ENCODE measurements around the gene GLP1R. TPM values are rescaled to one million over a fixed set of nuclear protein-coding genes. Genes with fewer than 3 reads are reported as not detected.

GLP1R gene
- total and polyA plus RNA-seq, 2 donors from 2014 or later, result 0.13 to 0.22 TPM

GRCh38 chr6:39058471-39059147 lies 10.0 kb downstream of the GLP1R start:
- Histone ChIP-seq H3K36me3 (ENCODE audit: control insufficient read depth in 2 of 3, insufficient read depth in 3 of 3, low read length in 3 of 3) (no peaks in the 10 kb centered on the region), H3K9me3 (ENCODE audit: control insufficient read depth in 2 of 3, insufficient read depth in 1 of 3, low read length in 3 of 3) (no peaks in the 10 kb centered on the region), H3K27me3 (ENCODE audit: control insufficient read depth, insufficient read depth, low read length) (no peaks in the 10 kb centered on the region), H3K9ac (ENCODE audit: low read length in 3 of 3) (no peak overlapping the region), H3K27ac (ENCODE audit: low read depth in 2 of 2, low read length in 2 of 2) (no peak overlapping the region), H3K4me1 (ENCODE audit: control insufficient read depth in 2 of 3, insufficient read depth in 2 of 3, low read depth in 1 of 3, low read length in 3 of 3) (no peaks in the 10 kb centered on the region), H3K4me3 (ENCODE audit: low read length in 3 of 3) (no peak overlapping the region)
- TF ChIP-seq, protein P1, sequence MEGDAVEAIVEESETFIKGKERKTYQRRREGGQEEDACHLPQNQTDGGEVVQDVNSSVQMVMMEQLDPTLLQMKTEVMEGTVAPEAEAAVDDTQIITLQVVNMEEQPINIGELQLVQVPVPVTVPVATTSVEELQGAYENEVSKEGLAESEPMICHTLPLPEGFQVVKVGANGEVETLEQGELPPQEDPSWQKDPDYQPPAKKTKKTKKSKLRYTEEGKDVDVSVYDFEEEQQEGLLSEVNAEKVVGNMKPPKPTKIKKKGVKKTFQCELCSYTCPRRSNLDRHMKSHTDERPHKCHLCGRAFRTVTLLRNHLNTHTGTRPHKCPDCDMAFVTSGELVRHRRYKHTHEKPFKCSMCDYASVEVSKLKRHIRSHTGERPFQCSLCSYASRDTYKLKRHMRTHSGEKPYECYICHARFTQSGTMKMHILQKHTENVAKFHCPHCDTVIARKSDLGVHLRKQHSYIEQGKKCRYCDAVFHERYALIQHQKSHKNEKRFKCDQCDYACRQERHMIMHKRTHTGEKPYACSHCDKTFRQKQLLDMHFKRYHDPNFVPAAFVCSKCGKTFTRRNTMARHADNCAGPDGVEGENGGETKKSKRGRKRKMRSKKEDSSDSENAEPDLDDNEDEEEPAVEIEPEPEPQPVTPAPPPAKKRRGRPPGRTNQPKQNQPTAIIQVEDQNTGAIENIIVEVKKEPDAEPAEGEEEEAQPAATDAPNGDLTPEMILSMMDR (IDR thresholded peaks at IDR 0.05; ENCODE audit: borderline replicate concordance, extremely low read depth, insufficient read depth), result no peak
- intact Hi-C loops (cut with DNase I), result no loop called here
- DNase-seq (no peak), FAIRE-seq (no peak)

DNA sequence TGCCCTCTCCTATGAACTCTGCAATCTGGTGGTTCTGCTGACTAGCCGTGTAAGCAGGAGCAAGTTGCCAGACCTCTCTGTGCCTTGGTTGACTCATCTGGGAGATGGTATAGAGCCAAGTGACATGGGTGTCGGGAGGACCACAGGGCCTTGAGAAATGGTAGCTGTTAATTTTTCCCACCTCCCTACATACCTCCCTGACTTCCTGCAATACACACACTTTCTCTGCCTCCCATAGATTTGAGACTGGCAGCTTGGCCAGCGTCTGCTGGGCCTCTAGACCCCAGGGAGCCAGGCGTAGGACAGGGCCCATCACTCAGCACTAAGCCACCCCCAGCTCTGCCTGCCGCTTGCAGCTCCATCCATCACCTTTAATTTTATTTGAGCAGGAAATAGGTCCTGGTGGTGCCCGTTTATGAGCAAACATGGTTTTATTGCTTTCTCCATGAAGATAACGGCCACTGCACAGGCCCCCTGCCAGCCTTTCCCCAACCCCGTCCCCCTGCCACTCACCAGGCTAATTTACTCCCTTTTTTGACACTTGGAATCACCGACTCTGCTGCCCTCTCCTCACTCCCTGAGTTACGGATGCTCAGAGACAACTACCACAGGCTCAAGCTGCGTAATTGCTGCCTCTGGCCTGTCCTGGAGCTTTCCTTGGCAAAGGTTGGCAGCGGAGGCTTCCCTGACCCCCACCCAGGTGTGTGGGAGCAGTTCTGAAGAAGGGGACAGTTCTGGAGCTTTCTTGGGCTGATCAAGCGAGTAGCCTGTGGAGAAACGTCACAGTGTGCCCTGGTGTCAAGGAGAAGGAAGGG lies 11.1 kb downstream of the GLP1R start:
- no peak for FAIRE-seq
- TF ChIP-seq, protein P1 (IDR thresholded peaks at IDR 0.05; ENCODE audit: borderline replicate concordance, extremely low read depth, insufficient read depth), result no peak
- no peaks in the 10 kb centered on the region for H3K36me3 ChIP-seq (ENCODE audit: control insufficient read depth in 2 of 3, insufficient read depth in 3 of 3, low read length in 3 of 3)
- no peaks in the 10 kb centered on the region for H3K27me3 ChIP-seq (ENCODE audit: control insufficient read depth, insufficient read depth, low read length)
- no peak overlapping the region for H3K9ac ChIP-seq (ENCODE audit: low read length in 3 of 3)
- intact Hi-C loops (cut with DNase I), result no loop called here
- H3K4me3 ChIP-seq (ENCODE audit: low read length in 3 of 3), result no peak overlapping the region
- DNase-seq, result no peak
- H3K9me3 ChIP-seq (ENCODE audit: control insufficient read depth in 2 of 3, insufficient read depth in 1 of 3, low read length in 3 of 3), result no peaks in the 10 kb centered on the region
- H3K27ac ChIP-seq (ENCODE audit: low read depth in 2 of 2, low read length in 2 of 2), result no peak overlapping the region
- H3K4me1 ChIP-seq (ENCODE audit: control insufficient read depth in 2 of 3, insufficient read depth in 2 of 3, low read depth in 1 of 3, low read length in 3 of 3), result no peaks in the 10 kb centered on the region

DNA sequence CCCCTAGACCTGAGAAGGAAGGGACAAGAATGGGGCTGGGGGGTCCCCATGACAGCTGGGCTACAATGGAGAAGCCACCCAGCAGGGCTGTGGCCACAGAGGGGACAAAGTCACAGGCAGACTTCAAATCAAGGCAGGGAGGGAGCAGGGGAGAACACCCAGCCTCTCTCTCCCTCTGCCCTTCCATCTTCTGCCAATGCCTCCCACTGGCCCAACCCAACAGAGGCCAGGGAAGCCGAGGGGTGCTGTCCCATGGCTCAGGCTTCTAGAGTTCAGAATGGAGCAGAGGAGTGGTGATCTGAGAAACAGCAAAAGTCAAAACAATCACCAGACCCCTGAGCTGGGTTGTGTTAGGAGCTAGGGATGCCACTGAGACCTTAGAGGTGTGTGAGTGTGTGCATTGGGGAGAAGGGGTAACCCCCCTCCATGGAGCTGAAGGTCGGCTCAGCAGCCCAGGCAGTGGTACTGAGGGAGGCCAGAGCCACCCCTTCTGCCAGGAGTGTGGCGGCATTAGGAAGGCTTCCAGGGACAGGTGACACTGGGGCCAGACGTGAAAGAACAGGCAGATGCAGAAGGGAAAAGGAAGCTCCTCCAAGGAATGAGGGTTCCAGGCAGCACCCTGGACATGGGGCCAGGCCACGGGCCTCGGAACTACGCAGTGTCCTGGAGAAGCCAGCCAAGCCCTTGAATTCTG lies 12.0 kb downstream of the GLP1R start:
- H3K36me3 ChIP-seq (ENCODE audit: control insufficient read depth in 2 of 3, insufficient read depth in 3 of 3, low read length in 3 of 3), result no peaks in the 10 kb centered on the region
- no peaks in the 10 kb centered on the region for H3K27me3 ChIP-seq (ENCODE audit: control insufficient read depth, insufficient read depth, low read length)
- intact Hi-C loops (cut with DNase I), result no loop called here
- no peak for DNase-seq
- H3K27ac ChIP-seq (ENCODE audit: low read depth in 2 of 2, low read length in 2 of 2), result no peak overlapping the region
- no peaks in the 10 kb centered on the region for H3K9me3 ChIP-seq (ENCODE audit: control insufficient read depth in 2 of 3, insufficient read depth in 1 of 3, low read length in 3 of 3)
- TF ChIP-seq, protein P1 (IDR thresholded peaks at IDR 0.05; ENCODE audit: borderline replicate concordance, extremely low read depth, insufficient read depth), result no peak
- H3K4me3 ChIP-seq (ENCODE audit: low read length in 3 of 3), result no peak overlapping the region
- no peak for FAIRE-seq
- no peak overlapping the region for H3K9ac ChIP-seq (ENCODE audit: low read length in 3 of 3)
- H3K4me1 ChIP-seq (ENCODE audit: control insufficient read depth in 2 of 3, insufficient read depth in 2 of 3, low read depth in 1 of 3, low read length in 3 of 3), result no peaks in the 10 kb centered on the region
